GM18868 (cell line): ENCODE data around the gene MYBPC3.

ENCODE experiments used
- ATAC-seq: cut with Tn5 transposase; IDR thresholded peaks from one replicate; pipeline ENCODE4 v1.9.1; 2021; ENCODE audit warnings: mild to moderate bottlenecking, moderate library complexity; ENCODE audit not compliant: unreplicated experiment

Gene MYBPC3

DNA sequence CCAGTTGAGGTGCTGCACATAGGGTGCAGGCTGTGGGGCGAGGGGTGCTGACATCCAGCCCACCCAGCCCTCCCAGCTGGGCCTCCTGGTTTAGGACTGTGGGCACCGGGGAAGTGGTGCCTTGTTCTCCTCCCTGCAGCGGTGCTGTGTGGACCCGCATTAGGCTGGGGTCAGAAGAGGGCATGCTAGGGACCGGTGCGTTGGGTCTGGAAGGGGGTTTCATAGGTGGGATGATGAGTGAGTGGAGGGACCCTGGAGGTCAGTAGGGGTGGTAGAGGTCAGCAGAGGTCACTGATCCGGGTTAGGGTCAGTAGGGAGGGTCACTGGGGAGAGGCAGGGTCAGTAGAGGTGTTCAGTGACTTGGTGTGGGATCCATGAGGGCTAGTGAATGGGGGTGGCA, 6.7 kb upstream of the MYBPC3 start:
- ATAC-seq: no peak

DNA sequence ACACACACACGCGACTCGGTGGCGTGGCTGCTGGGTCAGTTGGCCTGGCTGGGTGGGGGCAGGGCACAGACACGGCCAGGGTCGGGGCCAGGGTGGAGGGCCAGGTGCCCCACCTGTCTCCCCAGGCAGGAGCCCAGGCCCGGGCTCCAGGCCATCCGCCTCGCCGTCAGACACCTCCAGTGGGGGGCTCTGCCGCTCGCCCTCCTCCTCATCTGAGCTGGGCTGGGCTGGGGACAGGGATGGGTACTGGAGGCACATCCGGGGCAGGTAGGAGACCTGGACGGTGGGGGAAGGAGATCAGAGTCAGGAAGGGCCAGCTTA, 6.2 kb upstream of the MYBPC3 start:
- no peak for ATAC-seq

DNA sequence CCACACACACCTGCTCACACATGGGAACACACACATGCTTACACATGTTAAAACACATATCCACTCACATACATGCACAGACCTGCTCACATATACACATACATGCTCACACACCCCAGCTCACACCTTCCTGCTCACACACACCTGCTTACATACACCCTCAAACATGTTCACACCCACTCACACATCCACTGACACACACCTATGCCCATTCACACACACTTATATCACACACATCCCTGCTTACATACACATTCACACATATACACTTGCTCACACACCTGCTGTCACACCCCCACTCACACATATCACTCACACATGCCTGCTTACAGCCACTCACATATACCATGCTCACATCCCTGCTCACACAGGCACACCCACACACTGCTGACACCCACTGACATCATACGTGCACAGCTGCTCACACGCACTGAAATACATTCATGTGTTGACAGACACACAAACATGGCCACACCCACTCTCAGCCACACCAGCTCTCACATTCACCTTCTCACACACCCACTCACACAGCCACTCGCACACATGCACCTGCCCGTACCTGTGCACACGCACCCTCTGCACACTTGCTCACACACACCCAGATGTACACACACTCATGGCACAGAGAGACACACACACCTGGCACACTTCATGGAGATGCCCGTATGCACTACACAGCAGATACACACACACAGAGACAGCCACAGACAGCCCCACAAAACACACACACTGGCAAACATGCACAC, 5.7 kb upstream of the MYBPC3 start:
- no peak for ATAC-seq

DNA sequence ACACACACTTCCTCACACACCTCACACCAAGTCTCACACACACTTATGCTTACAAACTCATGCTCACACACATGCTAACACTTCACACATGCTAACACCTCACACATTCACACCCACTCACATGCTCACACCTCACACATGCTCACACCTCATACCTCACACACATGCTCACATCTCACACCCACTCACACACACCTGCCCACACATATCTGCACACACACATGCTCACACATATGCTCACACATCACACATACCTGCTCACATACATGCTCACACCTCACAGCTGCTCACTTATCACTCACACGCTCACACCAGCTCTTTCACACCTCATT, 4.5 kb upstream of the MYBPC3 start:
- no peak for ATAC-seq

DNA sequence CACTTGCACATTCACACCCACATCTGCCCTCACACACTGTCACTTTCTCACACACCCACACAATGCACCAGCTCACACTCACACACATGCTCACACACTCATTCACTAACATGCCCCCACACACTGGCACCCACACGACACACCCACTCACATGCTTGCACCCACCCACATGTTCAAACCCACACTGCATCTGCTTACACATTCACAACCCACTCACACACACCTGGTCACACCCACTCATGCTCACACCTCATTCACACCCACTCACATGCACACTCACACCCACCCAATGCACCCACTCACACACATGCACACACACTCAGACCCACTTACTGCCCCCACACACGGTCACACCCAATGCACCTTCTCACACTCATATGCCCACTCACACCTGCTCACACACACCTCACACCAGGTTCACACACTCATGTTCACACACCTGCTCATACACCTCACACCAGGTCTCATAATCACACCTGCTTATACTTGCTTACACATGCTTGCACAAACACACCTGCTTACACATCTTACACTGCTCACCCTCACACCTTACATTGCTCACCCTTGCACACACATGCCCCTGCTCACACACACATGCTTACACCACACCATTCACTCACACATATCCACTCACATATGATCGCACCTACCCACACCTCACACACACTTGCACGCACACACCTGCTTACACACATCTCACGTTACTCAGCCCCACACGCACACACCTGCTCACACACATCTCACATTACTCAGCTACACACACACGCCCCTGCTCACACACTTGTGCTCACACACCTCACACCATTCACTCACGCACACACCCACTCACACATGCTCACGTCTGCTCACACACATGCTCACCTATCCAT, 3.9 kb upstream of the MYBPC3 start:
- no peak for ATAC-seq

DNA sequence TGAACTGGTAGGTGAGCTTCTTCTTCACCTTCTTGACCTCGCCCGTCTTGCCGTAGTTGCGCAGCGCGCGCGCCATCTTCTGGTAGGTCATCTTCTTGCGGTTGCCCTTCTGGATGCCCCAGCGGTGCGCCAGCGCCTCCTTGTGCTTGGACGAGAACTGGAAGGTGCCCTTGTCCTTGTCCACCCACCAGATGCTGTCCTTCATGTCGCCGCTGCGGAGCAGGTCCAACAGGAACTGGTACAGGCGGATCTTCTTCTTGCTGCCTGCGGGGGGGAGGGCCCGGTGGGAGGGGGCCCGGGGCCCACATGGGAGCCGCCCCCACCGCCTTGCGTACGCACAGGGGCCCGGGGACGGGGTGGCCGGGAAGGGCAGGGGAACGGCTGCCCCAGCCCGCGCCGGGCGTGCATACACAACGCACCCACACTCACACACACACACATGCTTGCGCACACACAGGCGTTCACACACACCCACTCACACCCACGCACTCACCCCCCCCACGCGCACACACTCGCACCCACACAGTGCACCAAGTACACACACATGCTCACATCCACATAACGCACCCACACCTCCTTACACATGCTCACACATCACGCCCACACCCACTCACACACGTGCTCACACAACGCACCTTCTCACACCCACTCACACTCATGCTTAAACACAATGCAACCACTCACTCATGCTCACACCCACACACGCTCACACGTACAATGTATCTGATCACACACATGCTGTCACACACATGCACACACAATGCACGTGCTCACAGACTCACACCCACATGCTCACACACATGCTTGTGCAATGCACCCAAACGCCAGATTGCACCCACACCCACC, 3.0 kb upstream of the MYBPC3 start:
- ATAC-seq: no peak

DNA sequence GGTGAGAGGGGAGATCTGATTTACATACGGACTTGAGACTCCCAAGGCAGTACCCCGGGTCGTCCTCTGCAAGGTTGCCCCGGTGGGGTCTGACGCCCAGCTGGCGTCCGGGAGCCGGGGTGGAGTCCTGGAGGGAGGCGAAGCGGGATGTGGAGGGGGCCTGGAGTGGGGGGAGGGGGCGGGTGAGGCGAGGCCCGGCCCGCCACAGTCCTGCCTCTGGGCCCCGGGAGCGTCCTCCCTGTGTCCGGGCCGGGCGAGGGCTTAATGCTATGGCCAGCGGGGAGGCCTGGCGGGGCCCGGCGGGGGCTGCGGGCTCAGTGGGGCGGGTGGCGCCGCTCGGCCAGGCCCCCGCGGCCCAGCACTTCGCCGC, 2.4 kb upstream of the MYBPC3 start:
- no peak for ATAC-seq

DNA sequence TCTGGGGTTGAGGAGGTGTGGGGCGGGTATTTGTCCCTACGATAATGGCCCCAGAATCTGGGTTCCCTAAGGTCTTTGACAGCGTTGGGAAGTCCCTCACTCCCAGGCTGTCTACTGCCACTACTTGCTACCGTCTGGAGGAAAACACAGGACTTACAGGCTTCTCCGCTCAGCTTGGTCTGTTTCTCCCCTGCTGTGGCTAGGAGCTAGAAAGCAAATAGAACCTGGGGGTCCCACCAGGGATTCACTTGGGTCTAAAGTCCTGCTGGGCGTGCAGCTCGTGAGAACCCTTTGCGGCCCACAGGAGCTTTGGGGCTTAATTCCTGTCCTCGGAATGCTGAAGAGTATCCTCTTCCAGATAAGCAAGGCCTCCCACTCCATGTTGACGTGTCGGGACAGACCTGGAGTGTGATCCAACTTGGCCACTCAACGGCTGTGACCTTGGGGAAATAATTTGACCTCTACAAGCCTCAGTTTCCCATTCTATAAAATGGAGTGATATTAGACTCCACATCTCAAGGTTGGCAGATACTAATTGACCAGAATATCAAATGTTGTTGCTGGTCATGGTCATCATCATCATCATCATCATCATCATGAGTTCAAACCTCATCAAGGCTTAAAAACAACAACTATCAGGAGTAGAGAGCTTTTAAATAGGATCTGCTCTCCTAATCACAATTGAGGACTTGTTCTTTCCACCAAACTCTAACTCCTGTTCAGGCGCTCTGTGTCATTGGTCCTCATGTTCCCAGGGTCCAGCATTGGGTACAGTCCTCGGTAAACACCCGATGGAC, 1.7 kb upstream of the MYBPC3 start:
- ATAC-seq: no peak

DNA sequence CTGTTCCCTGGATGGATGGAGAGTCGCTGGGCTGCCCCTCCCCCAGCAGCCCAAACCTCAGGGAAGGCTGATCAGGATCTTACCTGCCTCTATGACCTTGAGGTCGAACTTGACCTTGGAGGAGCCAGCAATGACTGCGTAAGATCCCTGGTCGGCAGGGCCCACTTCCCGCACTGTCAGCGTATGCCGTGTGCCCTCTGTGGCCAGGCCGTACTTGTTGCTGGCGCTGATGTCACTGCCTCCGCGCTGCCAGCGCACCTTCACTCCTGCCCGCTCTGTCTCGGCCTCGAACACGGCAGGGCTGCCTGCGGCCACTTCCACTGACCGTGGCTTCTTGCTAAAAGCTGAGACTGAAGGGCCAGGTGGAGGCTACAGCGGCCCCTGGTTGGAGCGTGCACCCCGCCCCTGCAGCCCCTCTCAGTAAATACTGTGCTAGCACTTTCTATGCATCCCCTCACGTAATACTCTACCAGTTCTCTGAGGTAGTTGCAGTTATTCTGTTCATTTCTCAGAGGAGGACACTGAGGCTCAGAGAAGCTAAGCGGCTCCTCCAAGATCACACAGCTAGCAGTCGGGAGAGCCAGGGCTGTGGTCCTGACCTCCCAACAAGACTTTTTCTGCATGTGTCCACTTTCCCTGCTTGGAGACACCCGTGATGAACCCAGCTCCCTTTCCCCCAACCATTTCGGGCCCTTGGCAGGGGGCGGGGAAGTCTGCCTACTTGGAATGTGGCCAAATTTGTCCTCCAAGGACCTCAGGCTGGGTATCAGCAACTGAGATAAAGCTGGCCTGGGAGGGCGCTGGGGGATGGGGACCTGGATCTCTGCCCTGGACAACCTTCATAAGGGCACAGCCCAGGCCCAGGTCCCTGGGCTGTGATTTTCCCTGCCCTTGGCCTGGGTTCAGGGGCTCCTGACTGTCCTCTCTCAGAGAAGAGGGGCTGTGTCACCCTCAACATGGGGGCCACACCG, 1.1 kb downstream of the MYBPC3 start:
- no peak for ATAC-seq

DNA sequence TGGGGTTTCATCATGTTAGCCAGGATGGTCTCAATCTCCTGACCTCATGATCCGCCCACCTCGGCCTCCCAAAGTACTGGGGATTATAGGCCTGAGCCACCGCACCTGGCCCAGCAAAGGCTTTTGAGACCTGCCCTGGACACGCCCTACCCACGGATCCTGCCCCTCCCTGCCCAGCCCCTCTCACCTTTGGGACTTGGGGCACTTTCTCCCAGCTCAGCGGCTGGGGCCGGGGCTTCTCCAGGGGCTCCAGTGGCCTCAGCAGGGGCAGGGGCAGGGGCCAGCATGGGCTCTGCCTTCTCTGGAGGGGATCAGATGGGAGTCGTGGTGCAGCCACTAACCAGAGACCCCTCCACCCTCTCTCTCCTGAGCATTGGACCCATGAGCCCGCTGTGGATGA, 2.2 kb downstream of the MYBPC3 start:
- no peak for ATAC-seq

DNA sequence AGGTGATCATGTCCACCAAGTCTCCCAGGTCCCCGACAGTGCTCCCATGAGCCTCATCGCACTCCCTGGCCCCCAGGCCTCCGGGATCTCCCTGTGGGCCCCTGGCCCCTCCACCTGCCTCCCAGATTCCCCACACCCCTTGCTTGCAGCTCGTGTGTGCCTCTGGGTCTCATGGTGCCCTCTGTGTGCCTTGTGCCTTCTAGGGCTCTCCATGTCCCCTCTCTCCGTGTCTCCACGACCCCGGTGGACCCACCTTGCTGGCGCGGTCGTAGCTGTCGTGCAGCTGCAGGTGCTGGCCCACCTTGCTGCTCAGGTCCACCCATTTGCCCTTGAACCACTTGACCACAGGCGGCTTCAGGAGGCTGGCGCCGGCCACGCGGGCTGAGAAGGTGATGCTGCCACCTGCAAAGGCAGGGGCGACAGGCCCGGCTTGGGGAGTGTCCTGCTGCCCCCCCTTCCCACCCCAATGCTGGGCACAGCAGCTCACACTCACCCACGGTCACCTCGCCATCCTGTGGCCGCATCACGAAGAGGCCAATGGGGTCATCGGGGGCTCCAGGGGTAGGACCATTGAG, 2.9 kb downstream of the MYBPC3 start:
- no peak for ATAC-seq

DNA sequence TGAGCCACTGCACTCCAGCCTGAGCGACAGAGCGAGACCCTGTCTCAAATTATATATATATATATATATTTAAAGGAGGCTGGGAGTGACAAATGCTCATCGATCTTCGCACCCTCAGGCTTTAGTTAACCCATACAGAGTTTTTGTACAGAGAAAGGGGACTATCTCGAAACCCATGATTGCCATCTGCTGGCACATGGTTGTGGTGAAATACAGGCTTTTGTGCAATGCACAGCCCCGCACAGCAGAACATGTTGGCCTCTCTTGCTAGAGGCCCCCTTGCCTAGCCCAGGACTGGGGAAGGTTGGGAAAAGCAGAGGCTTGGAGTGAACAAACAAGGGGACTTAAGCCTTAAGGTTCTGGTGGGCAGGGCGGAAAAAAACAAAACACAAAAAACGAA, 3.6 kb downstream of the MYBPC3 start:
- ATAC-seq: no peak

DNA sequence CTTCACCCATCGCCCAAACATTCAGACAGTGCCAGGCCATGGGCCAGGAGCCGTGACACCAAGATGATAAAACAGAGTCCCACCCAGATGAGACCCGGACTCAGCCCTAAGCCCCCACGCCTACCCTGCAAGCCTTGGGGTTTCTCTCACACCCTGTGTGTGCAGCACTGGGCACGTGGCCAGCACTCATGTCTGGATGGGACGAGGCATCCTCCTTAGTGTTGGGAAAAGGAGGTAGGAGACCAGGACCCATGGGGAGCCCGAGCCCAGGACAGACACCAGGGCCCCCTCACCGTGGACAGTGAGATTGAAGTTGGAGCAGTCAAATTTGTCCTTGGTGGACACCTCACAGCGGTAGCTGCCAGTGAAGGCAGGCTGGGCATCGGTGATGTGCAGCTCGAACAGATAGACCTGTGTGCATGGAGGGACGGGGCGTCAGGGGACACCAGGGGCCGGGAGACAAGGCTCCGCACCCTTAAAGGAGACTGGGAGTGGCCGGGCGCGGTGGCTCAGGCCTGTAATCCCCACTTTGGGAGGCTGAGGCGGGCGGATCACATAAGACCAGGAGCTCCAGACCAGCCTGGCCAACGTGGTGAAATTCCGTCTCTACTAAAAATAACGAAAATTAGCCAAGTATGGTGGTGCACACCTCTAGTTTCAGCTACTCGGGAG, 4.2 kb downstream of the MYBPC3 start:
- ATAC-seq: no peak

DNA sequence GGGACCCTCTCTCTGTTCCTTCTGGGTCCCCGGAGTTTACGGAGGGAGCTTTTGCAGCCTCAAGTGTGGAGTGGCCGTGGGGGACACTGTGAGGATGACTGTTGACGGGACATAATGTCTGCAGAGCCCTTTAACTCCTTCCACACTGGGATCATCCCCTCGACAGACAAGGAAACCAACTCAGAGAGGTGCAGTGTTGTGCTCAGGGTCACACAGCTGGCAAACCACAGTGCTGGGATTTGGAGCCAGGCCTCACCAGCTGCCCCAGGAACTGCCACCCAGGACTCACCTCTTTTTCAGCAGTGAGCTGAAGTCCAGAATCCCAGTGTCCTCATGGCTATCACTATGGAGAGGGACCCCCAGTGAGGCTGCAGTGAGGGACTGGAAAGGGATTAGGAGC, 5.4 kb downstream of the MYBPC3 start:
- no peak for ATAC-seq

DNA sequence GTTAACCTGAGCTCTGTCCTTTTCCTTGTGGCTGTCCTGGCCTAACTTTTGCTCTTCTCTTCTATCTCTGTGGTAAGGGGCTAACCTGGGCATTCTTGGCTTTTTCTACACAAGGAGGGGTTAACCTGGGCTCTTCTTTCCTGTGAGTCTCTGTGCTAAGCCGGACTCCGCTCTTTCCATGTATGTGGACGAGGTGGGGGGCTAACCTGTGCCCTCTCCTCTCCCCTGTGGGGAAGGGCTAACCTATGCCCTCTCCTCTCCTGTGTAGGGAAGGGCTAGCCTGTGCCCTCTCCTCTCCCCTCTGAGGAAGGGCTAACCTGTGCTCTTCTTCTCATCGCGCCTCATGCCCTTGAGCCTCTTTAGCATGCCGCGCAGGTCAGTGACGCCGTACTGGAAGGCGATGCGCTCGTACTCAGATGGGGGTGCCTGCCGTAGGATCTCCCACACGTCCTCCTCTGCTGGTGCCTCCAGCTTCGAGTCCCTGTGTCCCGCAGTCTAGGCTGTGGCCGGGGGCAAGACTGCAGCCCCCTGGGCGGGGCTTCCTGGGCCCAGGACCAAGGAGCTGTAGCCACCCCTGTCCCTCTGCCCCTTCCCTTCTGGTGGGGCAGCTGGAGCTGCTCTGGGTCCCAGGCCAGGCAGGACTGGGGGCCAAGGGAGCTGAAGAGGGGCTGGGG, 6.5 kb downstream of the MYBPC3 start:
- no peak for ATAC-seq

DNA sequence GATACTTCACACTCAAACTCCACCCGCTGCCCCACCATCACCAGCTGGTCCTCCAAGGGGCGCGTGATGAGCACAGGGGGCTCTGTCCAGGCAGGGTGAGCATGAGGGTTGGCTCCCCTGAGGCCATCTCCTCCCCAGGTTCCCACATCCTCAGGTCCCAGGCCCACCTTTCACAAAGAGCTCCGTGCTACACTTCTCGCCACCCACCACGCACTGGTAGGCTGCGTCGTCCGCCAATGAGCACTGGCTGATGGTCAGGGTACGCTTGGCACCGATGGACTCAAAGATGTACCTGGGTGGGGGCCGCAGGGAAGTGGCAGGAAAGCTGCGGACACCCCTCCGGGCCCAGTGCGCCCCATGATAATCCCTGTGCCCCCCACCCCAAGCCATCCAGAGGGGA, 9.6 kb downstream of the MYBPC3 start:
- ATAC-seq: no peak

DNA sequence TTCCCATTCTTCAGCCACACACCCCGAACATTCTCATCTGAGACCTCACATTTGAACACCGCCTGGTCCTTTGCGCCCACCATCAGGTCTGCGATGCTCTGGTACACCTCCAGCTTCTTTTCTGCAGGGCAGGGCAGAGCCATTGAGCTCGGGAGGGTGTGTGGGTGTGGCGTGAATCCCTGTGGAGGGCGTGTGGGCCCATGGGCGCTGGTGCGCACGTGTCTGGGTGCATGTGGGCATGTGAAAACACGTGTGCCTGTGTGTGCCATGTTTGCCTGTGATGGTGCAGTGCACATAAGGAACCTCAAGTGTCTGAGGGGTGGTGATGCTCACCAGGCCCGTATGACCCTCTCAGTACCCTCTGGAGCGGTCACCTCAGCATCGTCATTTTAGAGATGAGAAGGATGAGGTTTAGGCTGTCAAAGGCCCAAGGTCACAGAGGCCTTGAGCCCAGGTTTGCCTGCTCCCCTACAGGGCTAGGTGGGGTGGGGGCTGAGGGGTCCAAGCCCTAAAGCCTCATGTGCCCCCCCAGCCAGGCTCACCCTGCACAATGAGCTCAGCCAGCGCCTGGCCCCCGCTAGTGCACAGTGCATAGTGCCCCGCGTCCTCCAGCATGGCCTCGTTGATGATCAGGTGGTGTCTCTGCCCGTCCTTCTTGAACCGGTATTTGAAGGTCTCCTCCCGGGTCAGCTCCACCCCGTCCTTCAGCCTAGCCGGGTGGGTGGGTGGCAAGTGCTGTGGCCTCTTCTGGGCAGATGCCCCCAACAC, 10.3 kb downstream of the MYBPC3 start:
- no peak for ATAC-seq
